A673 (cell line): ENCODE results near the gene KMT5C. TPM values are rescaled to one million over a fixed set of nuclear protein-coding genes. Genes with fewer than 3 reads are reported as not detected.

ENCODE experiments used
- Bru-seq: library from RNA; stranded (reverse); fragments of 400-500 nt; gene quantifications from one replicate; lab custom pipeline; 2021; lab: Mats Ljungman, UMichigan
- BruChase-seq, 2 experiments: library from RNA; stranded (reverse); fragments of 400-500 nt; gene quantifications; one replicate each; lab custom pipeline; 2021; lab: Mats Ljungman, UMichigan
- BruUV-seq: library from RNA; stranded (reverse); fragments of 400-500 nt; replicated peaks from 2 replicates; lab custom pipeline; 2021; lab: Mats Ljungman, UMichigan
- CTCF ChIA-PET: fragments of 300-600 bp; sonication (Branson Sonifier 250); formaldehyde crosslinking; loops from one replicate; lab custom pipeline; 2022; ENCODE audit warnings: antibody characterized with exemption; lab: Charles Lee
- POLR2A ChIA-PET: fragments of 300-600 bp; sonication (Branson Sonifier 250); formaldehyde crosslinking; loops from one replicate; lab custom pipeline; 2022; ENCODE audit warnings: antibody characterized with exemption; ENCODE audit not compliant: low non-redundant PET; lab: Charles Lee
- DNase-seq: peaks from one replicate; pipeline ENCODE4 v3.0.0-alpha.2; 2015; ENCODE audit warnings: low spot score
- H3K27ac ChIP-seq: fragments of 200-600 bp; sonication (generic); 2 replicates; pipeline ENCODE4 v1.5.1; 2016; ENCODE audit warnings: mixed run types, low read depth, mild to moderate bottlenecking, mixed read lengths, antibody characterized with exemption, low read length; ENCODE audit not compliant: poor library complexity, severe bottlenecking
- H3K27me3 ChIP-seq: fragments of 200-600 bp; sonication (generic); replicated peaks from 2 replicates; pipeline ENCODE4 v1.6.1; 2017; ENCODE audit warnings: mixed run types, low read depth, mild to moderate bottlenecking, mixed read lengths, antibody characterized with exemption, low read length; ENCODE audit not compliant: insufficient read depth, poor library complexity
- H3K36me3 ChIP-seq: fragments of 200-600 bp; sonication (generic); 2 replicates; pipeline ENCODE4 v1.6.1; 2016; ENCODE audit warnings: mixed run types, mild to moderate bottlenecking, mixed read lengths, antibody characterized with exemption, low read length; ENCODE audit not compliant: insufficient read depth, poor library complexity, severe bottlenecking
- H3K4me1 ChIP-seq: fragments of 200-600 bp; sonication (generic); 2 replicates; pipeline ENCODE4 v1.6.1; 2017; ENCODE audit warnings: mixed run types, mild to moderate bottlenecking, mixed read lengths, antibody characterized with exemption, low read length; ENCODE audit not compliant: insufficient read depth, poor library complexity, severe bottlenecking
- H3K4me3 ChIP-seq: fragments of 200-600 bp; sonication (generic); 2 replicates; pipeline ENCODE4 v1.5.1; 2016; ENCODE audit warnings: low read depth, mixed run types, mild to moderate bottlenecking, mixed read lengths, low read length; ENCODE audit not compliant: poor library complexity, severe bottlenecking
- H3K9me3 ChIP-seq: fragments of 200-600 bp; sonication (generic); 2 replicates; pipeline ENCODE4 v1.6.1; 2016; ENCODE audit warnings: mixed run types, low read depth, mild to moderate bottlenecking, mixed read lengths, antibody characterized with exemption, low read length; ENCODE audit not compliant: poor library complexity, severe bottlenecking
- CTCF ChIP-seq: fragments of 300-800, 200-600 bp; sonication (generic); conservative IDR thresholded peaks from 2 replicates; pipeline ENCODE4 v1.5.1; 2017; ENCODE audit warnings: low read depth, mild to moderate bottlenecking, antibody characterized with exemption, low read length, moderate library complexity, mixed read lengths
- EZH2 ChIP-seq: fragments of 200-600 bp; sonication (generic); IDR thresholded peaks from 2 replicates; pipeline ENCODE4 v1.6.1; 2017; ENCODE audit warnings: borderline replicate concordance, low read depth, mild to moderate bottlenecking, mixed read lengths, antibody characterized with exemption, low read length; ENCODE audit not compliant: poor library complexity, severe bottlenecking
- intact Hi-C: fragments of 100-400 bp; cut with micrococcal nuclease; formaldehyde crosslinking; loops from one replicate; pipeline ENCODE4 v1.10.0; 2022; ENCODE audit not compliant: unreplicated experiment
- long read RNA-seq: library from polyadenylated mRNA; stranded (forward); transcript quantifications from one replicate; pipeline ENCODE4 v2.0.0, GENCODE V29; 2022
- total RNA-seq: library from RNA; stranded (reverse); gene quantifications from 2 replicates; pipeline ENCODE4 v1.2.3, GENCODE V29; 2021

The KMT5C gene
- total RNA-seq (19.7 and 24.1 TPM in 2 replicates), Bru-seq, nascent RNA (percentile 42 among the genes with signal in this experiment), BruChase-seq, experiment 1, labeled RNA remaining after a 2-hour chase (percentile 52 among the genes with signal in this experiment), BruChase-seq, experiment 2, labeled RNA remaining after a 6-hour chase (percentile 55 among the genes with signal in this experiment)
- long read RNA-seq, partial matches to known transcripts = 1 of 11 reads
- long read RNA-seq, other reads (novel, unspliced or antisense) = 6 of 11 reads

- Histone ChIP-seq H3K4me1 (peaks cover 8% of the 10 kb centered on the region), H3K9me3 (no peaks in the 10 kb centered on the region), H3K4me3 (peak within 1 kb of the TSS; percentile 74), H3K27ac (peak within 1 kb of the TSS; percentile 90), H3K27me3 (no peaks in the 10 kb centered on the region), H3K36me3 (peaks cover 15% of the 10 kb centered on the region)
- POLR2A ChIA-PET = interaction anchor here (0.6 to 0.9 kb wide), 6 partner anchors 14 to 843 kb away, joined by 3 to 4 read pairs (median 4); no protein-coding TSS in a partner anchor
- DNase-seq = peak; percentile 100
- no TSS peak for BruUV-seq
- CTCF ChIA-PET = interaction anchor here (0.5 to 0.9 kb wide), 2 partner anchors 38 to 128 kb away, joined by 3 read pairs; no protein-coding TSS in a partner anchor
- TF ChIP-seq EZH2 = no peak
- no peak for TF ChIP-seq CTCF
- intact Hi-C loops = no loop called here
Measured at GRCh38 chr19:55339105-55339888, at the start of gene KMT5C. KMT5C (plus strand) TSS chr19:55339876; CDS start chr19:55341937, 2,061 bp downstream.

DNA sequence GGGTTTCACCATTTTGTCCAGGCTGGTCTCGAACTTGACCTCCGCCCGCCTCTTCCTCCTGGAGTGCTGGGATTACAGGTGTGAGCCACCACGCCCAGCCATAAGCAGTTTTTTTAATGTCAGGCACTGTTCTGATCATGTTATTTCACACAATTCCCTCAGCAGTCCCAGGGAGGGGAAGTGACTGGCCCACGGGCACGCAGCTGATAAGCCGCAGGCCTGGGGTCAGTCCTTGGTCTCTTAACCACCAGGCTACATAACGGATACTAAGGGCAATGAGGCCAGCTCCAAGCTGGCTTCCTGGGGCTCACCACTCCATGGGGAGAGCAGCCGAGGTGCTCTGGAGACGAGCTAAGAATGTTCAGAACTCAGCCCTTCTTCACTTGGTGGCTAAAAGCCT lies 42.4 kb upstream of the KMT5C start:
- no TSS peak for BruUV-seq
- ChIA-PET CTCF (no interaction called here), POLR2A (no interaction called here)
- Histone ChIP-seq H3K4me1 (peaks cover 4% of the 10 kb centered on the region), H3K27me3 (no peaks in the 10 kb centered on the region), H3K36me3 (peaks cover 7% of the 10 kb centered on the region), H3K27ac (no peak overlapping the region), H3K4me3 (no peak overlapping the region), H3K9me3 (no peaks in the 10 kb centered on the region)
- DNase-seq = no peak
- intact Hi-C loops = no loop called here
- TF ChIP-seq CTCF = no peak

DNA sequence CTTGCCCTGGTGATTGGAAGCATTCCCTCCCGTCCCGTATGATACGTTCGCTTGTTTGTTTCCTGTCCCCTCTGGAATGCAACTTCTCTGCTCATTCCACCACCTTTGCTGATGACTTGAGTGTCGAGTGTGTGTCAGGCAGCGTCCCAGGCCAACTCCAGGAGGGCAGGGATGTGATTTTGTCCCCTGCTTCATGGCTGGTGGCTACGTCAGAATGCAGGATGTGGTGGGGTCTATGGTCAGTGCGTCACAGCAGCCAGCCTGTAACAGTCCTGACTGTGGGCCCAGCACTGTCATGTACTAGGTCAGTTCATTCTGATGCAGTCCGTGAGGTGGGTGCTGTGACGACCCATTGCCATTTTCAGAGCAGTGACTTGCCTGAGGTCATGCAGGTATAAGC lies 39.7 kb upstream of the KMT5C start:
- no peak for TF ChIP-seq EZH2
- no peak for TF ChIP-seq CTCF
- CTCF ChIA-PET = no interaction called here
- POLR2A ChIA-PET = no interaction called here
- Histone ChIP-seq H3K27ac (no peak overlapping the region), H3K36me3 (peaks cover 21% of the 10 kb centered on the region), H3K4me3 (no peak overlapping the region), H3K27me3 (no peaks in the 10 kb centered on the region), H3K9me3 (no peaks in the 10 kb centered on the region), H3K4me1 (peaks cover 4% of the 10 kb centered on the region)
- no TSS peak for BruUV-seq
- no peak for DNase-seq
- intact Hi-C loops = loop anchor here (10.0 kb wide), 1 partner anchor 85 kb away; the partner anchor contains the start of genes RPL28 and TMEM238
